Neural crest cell (in vitro differentiated cells): ENCODE data around the gene PKN2. TPM values are rescaled to one million over a fixed set of nuclear protein-coding genes. Genes with fewer than 3 reads are reported as not detected.
"Not testable (repeated sequence)": the region's sequence is repeated elsewhere in the genome, so short reads cannot be mapped to it uniquely, and the experiment has no call there.

Source experiments
- DNase-seq: peaks from one replicate; pipeline ENCODE4 v3.0.0; 2021; ENCODE audit warnings: low read depth, mixed read lengths, low spot score
- H3K27ac Mint-ChIP-seq: one replicate; pipeline ENCODE4 v1.8.0; 2021; ENCODE audit warnings: mild to moderate bottlenecking, mixed read lengths; ENCODE audit not compliant: unreplicated experiment
- H3K27me3 Mint-ChIP-seq: 2 replicates; pipeline ENCODE4 v1.8.0; 2021; ENCODE audit warnings: low read depth, mild to moderate bottlenecking, mixed read lengths
- H3K36me3 Mint-ChIP-seq: 2 replicates; pipeline ENCODE4 v1.8.0; 2021; ENCODE audit warnings: low read depth, mild to moderate bottlenecking, mixed read lengths
- H3K4me1 Mint-ChIP-seq: 2 replicates; pipeline ENCODE4 v1.8.0; 2021; ENCODE audit warnings: mixed read lengths
- H3K4me3 Mint-ChIP-seq: one replicate; pipeline ENCODE4 v1.8.0; 2021; ENCODE audit warnings: mild to moderate bottlenecking, mixed read lengths
- H3K9me3 Mint-ChIP-seq: 2 replicates; pipeline ENCODE4 v1.8.0; 2021; ENCODE audit warnings: mixed read lengths
- total RNA-seq: library from RNA; stranded (reverse); gene quantifications from 2 replicates; pipeline ENCODE4 v1.2.1, GENCODE V29; 2021
- TF ChIP-seq, protein P1 (sequence below): fragments of 200-600 bp; sonication (generic); conservative IDR thresholded peaks from 2 replicates; pipeline ENCODE4 v1.5.0; 2021; ENCODE audit warnings: antibody characterized with exemption, mild to moderate bottlenecking

Gene PKN2
- total RNA-seq, 1 donor from 2014 or later, result 45.8 TPM

DNA sequence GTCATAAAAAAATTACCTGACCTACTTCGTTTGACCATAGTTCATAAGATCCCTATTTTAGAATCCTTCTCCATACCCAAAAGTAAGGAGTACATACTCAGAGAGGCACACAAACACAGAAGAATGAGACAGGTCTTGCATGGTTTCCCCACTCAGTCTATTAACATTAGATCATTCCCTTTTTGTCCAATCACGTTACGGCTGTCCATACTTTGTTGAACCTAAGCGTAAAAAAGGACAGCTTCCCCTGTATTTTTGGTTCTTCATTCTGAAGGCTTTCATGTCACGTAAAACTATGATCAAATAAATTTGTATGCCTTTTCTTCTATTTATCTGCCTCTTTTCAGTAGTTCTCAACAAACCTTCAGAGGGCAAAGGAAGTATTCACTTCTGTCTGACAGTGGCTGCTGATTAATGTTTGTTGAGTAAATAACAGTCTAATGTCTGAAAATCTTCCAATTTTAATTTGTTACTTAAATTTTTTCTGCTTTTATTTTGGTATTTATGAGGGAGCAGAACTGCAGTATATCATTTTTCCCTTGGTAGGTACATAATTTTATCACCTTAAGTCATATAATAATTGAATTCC lies 16.4 kb downstream of the PKN2 start:
- Mint-ChIP-seq H3K36me3 (peaks cover 4% of the 10 kb centered on the region), H3K27me3 (no peaks in the 10 kb centered on the region), H3K4me1 (peaks cover 22% of the 10 kb centered on the region), H3K9me3 (no peaks in the 10 kb centered on the region), H3K27ac (no peak overlapping the region), H3K4me3 (no peak overlapping the region)
- TF ChIP-seq, protein P1, sequence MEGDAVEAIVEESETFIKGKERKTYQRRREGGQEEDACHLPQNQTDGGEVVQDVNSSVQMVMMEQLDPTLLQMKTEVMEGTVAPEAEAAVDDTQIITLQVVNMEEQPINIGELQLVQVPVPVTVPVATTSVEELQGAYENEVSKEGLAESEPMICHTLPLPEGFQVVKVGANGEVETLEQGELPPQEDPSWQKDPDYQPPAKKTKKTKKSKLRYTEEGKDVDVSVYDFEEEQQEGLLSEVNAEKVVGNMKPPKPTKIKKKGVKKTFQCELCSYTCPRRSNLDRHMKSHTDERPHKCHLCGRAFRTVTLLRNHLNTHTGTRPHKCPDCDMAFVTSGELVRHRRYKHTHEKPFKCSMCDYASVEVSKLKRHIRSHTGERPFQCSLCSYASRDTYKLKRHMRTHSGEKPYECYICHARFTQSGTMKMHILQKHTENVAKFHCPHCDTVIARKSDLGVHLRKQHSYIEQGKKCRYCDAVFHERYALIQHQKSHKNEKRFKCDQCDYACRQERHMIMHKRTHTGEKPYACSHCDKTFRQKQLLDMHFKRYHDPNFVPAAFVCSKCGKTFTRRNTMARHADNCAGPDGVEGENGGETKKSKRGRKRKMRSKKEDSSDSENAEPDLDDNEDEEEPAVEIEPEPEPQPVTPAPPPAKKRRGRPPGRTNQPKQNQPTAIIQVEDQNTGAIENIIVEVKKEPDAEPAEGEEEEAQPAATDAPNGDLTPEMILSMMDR, result no peak
- DNase-seq, result no peak

DNA sequence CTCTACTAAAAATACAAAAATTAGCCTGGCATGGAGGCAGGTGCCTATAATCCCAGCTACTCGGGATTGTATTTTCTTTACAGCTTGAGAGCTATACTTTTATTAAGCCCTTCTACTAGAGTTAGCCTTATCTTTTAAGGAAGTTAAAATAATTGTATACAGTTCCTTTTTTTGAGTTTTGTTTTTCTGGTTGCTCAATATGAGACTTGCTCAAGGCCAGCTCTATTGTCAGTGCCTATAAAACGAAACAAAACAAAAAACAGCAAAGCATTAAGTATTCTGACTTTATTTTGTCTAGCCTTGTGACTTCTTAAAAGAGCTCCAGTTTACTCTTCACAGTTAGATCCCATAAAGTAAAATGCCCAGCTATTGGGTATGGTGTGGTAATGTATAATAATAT lies 17.2 kb downstream of the PKN2 start:
- Mint-ChIP-seq H3K4me3 (no peak overlapping the region), H3K36me3 (peaks cover 4% of the 10 kb centered on the region), H3K27ac (no peak overlapping the region), H3K27me3 (no peaks in the 10 kb centered on the region), H3K9me3 (no peaks in the 10 kb centered on the region), H3K4me1 (peaks cover 16% of the 10 kb centered on the region)
- TF ChIP-seq, protein P1, result no peak
- DNase-seq, result no peak

DNA sequence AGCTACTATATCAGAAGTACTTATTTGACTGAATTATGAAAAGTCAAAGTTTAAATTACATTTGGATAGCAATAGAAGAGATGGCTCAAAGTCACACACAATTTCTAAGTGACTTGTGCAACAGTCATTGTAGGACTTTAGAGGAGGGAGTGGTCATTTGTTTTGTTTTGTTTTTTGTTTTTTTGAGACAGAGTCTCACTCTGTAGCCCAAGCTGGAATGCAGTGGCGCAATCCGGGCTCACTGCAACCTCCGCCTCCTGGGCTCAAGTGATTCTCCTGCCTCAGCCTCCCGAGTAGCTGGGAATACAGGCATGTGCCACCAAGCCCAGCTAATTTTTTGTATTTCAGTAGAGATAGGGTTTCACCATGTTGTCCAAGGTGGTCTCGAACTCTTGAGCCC lies 17.7 kb downstream of the PKN2 start:
- H3K9me3 Mint-ChIP-seq, H3K27ac Mint-ChIP-seq, H3K27me3 Mint-ChIP-seq, DNase-seq, H3K36me3 Mint-ChIP-seq, H3K4me3 Mint-ChIP-seq: not testable (repeated sequence)
- H3K4me1 Mint-ChIP-seq, result peaks cover 16% of the 10 kb centered on the region

GRCh38 chr1:88708011-88708410 lies 23.9 kb downstream of the PKN2 start:
- H3K27ac Mint-ChIP-seq, result no peak overlapping the region
- H3K4me1 Mint-ChIP-seq, result no peaks in the 10 kb centered on the region
- peaks cover 3% of the 10 kb centered on the region for H3K9me3 Mint-ChIP-seq
- DNase-seq, result no peak
- peaks cover 18% of the 10 kb centered on the region for H3K36me3 Mint-ChIP-seq
- H3K4me3 Mint-ChIP-seq, result no peak overlapping the region
- no peaks in the 10 kb centered on the region for H3K27me3 Mint-ChIP-seq
- TF ChIP-seq, protein P1, result no peak

DNA sequence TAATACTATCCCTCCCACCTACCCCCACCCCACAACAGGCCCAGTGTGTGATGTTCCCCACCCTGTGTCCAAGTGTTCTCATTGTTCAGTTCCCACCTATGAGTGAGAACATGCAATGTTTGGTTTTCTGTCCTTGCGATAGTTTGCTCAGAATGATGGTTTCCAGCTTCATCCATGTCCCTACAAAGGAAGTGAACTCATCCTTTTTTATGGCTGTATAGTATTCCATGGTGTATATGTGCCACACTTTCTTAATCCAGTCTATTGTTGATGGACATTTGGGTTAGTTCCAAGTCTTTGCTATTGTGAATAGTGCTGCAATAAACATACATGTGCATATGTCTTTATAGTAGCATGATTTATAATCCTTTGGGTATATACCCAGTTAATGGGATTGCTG lies 28.8 kb downstream of the PKN2 start:
- H3K27me3 Mint-ChIP-seq, H3K4me3 Mint-ChIP-seq, H3K27ac Mint-ChIP-seq, DNase-seq, H3K4me1 Mint-ChIP-seq: not testable (repeated sequence)
- Mint-ChIP-seq H3K9me3 (peaks cover 16% of the 10 kb centered on the region), H3K36me3 (peaks cover 49% of the 10 kb centered on the region)

DNA sequence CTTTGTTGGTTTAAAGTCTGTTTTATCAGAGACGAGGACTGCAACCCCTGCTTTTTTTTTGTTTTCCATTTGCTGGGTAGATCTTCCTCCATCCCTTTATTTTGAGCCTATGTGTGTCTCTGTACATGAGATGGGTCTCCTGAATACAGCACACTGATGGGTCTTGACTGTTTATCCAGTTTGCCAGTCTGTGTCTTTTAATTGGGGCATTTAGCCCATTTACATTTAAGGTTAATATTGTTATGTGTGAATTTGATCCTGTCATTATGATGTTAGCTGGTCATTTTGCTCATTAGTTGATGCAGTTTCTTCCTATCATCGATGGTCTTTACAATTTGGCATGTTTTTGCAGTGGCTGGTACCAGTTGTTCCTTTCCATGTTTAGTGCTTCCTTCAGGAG lies 32.5 kb downstream of the PKN2 start:
- H3K9me3 Mint-ChIP-seq, result peaks cover 13% of the 10 kb centered on the region
- H3K27me3 Mint-ChIP-seq, H3K4me1 Mint-ChIP-seq, H3K27ac Mint-ChIP-seq, H3K4me3 Mint-ChIP-seq, DNase-seq: not testable (repeated sequence)
- peaks cover 50% of the 10 kb centered on the region for H3K36me3 Mint-ChIP-seq

DNA sequence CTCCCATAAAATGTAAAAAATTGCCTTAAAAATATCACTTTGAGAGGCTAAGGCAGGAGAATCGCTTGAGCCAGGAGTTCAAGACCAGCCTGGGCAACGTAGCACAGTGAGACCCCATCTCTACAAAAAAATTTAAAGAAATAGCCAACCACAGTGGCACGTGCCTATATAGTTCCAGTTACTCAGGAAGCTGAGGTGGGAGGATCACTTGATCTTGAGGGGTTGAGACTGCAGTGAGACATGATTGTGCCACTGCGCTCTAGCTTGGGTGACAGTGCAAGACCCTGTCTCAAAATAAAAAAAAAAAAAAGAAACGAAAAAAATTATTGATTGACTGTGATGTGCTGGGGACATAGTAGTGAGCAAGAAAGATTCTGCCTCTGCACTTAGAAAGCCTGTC lies 38.4 kb downstream of the PKN2 start:
- H3K4me3 Mint-ChIP-seq, result no peak overlapping the region
- H3K9me3 Mint-ChIP-seq, result no peaks in the 10 kb centered on the region
- H3K4me1 Mint-ChIP-seq, result no peaks in the 10 kb centered on the region
- TF ChIP-seq, protein P1, result no peak
- H3K27ac Mint-ChIP-seq, result no peak overlapping the region
- H3K27me3 Mint-ChIP-seq, result no peaks in the 10 kb centered on the region
- no peak for DNase-seq
- peaks cover 17% of the 10 kb centered on the region for H3K36me3 Mint-ChIP-seq
